Activated gamma-delta T cell treated with Interleukin-2 at 50 U/mL for 16 hours (primary cell): ENCODE measurements around the gene IPPK.
"Not testable (repeated sequence)": the region's sequence is repeated elsewhere in the genome, so short reads cannot be mapped to it uniquely, and the experiment has no call there.

ENCODE experiments used
- DNase-seq: peaks from one replicate; pipeline ENCODE4 v3.0.0-alpha.2; 2020

The IPPK gene

GRCh38 chr9:92636627-92637026, 33.3 kb downstream of the IPPK start:
- no peak for DNase-seq

- no peak for DNase-seq
These were observed 34.2 kb downstream of the IPPK start for GRCh38 chr9:92635760-92636159.

GRCh38 chr9:92634712-92635605, 35.0 kb downstream of the IPPK start:
- DNase-seq = peak; percentile 43

- no peak for DNase-seq
These were observed 36.2 kb downstream of the IPPK start for GRCh38 chr9:92633614-92634278.

GRCh38 chr9:92632641-92633040, 37.3 kb downstream of the IPPK start:
- DNase-seq = no peak

GRCh38 chr9:92631452-92632343, 38.2 kb downstream of the IPPK start:
- DNase-seq = no peak

- DNase-seq = no peak
These were observed 42.3 kb downstream of the IPPK start for GRCh38 chr9:92627651-92628050.

- no peak for DNase-seq
These were observed 43.4 kb downstream of the IPPK start for GRCh38 chr9:92626484-92626883.

- not testable (repeated sequence) for DNase-seq
These were observed 46.0 kb downstream of the IPPK start for GRCh38 chr9:92623936-92624335.

GRCh38 chr9:92620845-92621244, 49.1 kb downstream of the IPPK start:
- DNase-seq = no peak

GRCh38 chr9:92619601-92620300, 50.2 kb downstream of the IPPK start:
- no peak for DNase-seq

- DNase-seq = no peak
These were observed 51.2 kb downstream of the IPPK start for GRCh38 chr9:92618633-92619225.

- DNase-seq = no peak
These were observed 51.9 kb downstream of the IPPK start for GRCh38 chr9:92617951-92618510.

- DNase-seq = no peak
These were observed 52.6 kb downstream of the IPPK start for GRCh38 chr9:92617195-92617813.

- no peak for DNase-seq
These were observed 53.2 kb downstream of the IPPK start for GRCh38 chr9:92616655-92617111.

GRCh38 chr9:92616199-92616641, 53.7 kb downstream of the IPPK start:
- no peak for DNase-seq

- DNase-seq = no peak
These were observed 54.1 kb downstream of the IPPK start for GRCh38 chr9:92615790-92616189.

GRCh38 chr9:92614763-92615461, 55.0 kb downstream of the IPPK start:
- DNase-seq = no peak

GRCh38 chr9:92614123-92614510, 55.8 kb downstream of the IPPK start:
- DNase-seq = no peak
